Suprapubic skin (tissue), 4 donors: Measurements from ENCODE around the gene ZNF407. TPM values are rescaled to one million over a fixed set of nuclear protein-coding genes. Genes with fewer than 3 reads are reported as not detected.

ENCODE experiments used
- DNase-seq, 2 donors: peaks; one replicate each; pipeline ENCODE4 v3.0.0-alpha.2; 2019; ENCODE audit warnings: low spot score in 2 of 2
- H3K27ac ChIP-seq: fragments of 200-600 bp; sonication (generic); one replicate; pipeline ENCODE4 v1.5.1; 2019
- H3K27me3 ChIP-seq: fragments of 200-600 bp; sonication (generic); one replicate; pipeline ENCODE4 v1.5.1; 2019
- H3K36me3 ChIP-seq: fragments of 200-600 bp; sonication (generic); one replicate; pipeline ENCODE4 v1.5.1; 2019
- H3K4me1 ChIP-seq: fragments of 200-600 bp; sonication (generic); one replicate; pipeline ENCODE4 v1.5.1; 2019
- H3K4me3 ChIP-seq: fragments of 200-600 bp; sonication (generic); one replicate; pipeline ENCODE4 v1.5.1; 2019; ENCODE audit warnings: mild to moderate bottlenecking
- H3K9me3 ChIP-seq: fragments of 200-600 bp; sonication (generic); one replicate; pipeline ENCODE4 v1.5.1; 2019
- EP300 ChIP-seq: sonication (generic); formaldehyde crosslinking; IDR thresholded peaks from one replicate; pipeline ENCODE4 v1.6.1; 2017; ENCODE audit warnings: antibody characterized with exemption
- POLR2A ChIP-seq, 2 donors: fragments of 450-650 bp; IDR thresholded peaks; one replicate each; pipeline ENCODE4 v1.6.1; 2017; ENCODE audit warnings: antibody characterized with exemption in 2 of 2, mild to moderate bottlenecking in 2 of 2, moderate library complexity in 2 of 2
- POLR2AphosphoS5 ChIP-seq, 3 donors: sonication (generic); formaldehyde crosslinking; IDR thresholded peaks; one replicate each; pipeline ENCODE4 v1.6.1; 2017; ENCODE audit warnings: antibody characterized with exemption in 3 of 3
- WGBS: methylation state at CpG from one replicate; pipeline ENCODE4 v1.1.5; 2018; 5-methylcytosine and 5-hydroxymethylcytosine counted together
- total RNA-seq, 4 donors: library from RNA; depleted of rRNA; stranded (reverse); fragments of >200 nt; gene quantifications; one replicate each; pipeline ENCODE4 v1.1.0, GENCODE V29; 2016
- TF ChIP-seq, protein P1 (sequence below), 2 donors: fragments of 200-600 bp in 1 of 2; fragments of 450-650 bp in 1 of 2; sonication (generic) in 1 of 2; IDR thresholded peaks; one replicate each; pipeline ENCODE4 v1.5.1; 2016 to 2019; ENCODE audit warnings: antibody characterized with exemption in 2 of 2, mild to moderate bottlenecking in 1 of 2, moderate library complexity in 1 of 2

ZNF407 gene
- total RNA-seq, 4 donors from 2014 or later: 10.7 to 22.1 (median 13.8) TPM

DNA sequence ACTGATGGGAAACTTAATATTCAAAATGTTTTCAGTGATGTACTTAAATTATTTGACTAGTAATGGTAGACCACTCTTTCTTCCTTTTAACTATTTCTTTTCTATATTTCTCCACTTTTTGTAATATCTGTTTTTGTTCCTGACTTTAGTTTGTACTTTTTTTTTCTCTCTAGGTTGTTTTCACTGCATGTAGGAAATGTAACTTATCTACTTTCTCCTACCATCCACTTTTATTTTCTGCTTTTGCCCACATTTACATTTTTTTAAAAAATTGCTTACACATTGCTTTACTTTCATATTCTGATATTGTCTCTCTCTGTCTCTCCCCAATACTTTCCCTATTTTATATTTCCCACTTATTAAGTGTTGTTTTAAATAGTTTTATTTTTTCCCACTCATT lies 47.0 kb downstream of the ZNF407 start:
- peaks cover 5% of the 10 kb centered on the region for H3K36me3 ChIP-seq
- no peaks in the 10 kb centered on the region for H3K27me3 ChIP-seq
- H3K4me1 ChIP-seq: no peaks in the 10 kb centered on the region
- no peak overlapping the region for H3K27ac ChIP-seq
- TF ChIP-seq POLR2AphosphoS5 (IDR thresholded peaks at IDR 0.05) (no peak), POLR2A (IDR thresholded peaks at IDR 0.05) (no peak)
- TF ChIP-seq, protein P1, sequence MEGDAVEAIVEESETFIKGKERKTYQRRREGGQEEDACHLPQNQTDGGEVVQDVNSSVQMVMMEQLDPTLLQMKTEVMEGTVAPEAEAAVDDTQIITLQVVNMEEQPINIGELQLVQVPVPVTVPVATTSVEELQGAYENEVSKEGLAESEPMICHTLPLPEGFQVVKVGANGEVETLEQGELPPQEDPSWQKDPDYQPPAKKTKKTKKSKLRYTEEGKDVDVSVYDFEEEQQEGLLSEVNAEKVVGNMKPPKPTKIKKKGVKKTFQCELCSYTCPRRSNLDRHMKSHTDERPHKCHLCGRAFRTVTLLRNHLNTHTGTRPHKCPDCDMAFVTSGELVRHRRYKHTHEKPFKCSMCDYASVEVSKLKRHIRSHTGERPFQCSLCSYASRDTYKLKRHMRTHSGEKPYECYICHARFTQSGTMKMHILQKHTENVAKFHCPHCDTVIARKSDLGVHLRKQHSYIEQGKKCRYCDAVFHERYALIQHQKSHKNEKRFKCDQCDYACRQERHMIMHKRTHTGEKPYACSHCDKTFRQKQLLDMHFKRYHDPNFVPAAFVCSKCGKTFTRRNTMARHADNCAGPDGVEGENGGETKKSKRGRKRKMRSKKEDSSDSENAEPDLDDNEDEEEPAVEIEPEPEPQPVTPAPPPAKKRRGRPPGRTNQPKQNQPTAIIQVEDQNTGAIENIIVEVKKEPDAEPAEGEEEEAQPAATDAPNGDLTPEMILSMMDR (IDR thresholded peaks at IDR 0.05): no peak
- H3K4me3 ChIP-seq: no peak overlapping the region
- no peak for DNase-seq
- H3K9me3 ChIP-seq: no peaks in the 10 kb centered on the region

DNA sequence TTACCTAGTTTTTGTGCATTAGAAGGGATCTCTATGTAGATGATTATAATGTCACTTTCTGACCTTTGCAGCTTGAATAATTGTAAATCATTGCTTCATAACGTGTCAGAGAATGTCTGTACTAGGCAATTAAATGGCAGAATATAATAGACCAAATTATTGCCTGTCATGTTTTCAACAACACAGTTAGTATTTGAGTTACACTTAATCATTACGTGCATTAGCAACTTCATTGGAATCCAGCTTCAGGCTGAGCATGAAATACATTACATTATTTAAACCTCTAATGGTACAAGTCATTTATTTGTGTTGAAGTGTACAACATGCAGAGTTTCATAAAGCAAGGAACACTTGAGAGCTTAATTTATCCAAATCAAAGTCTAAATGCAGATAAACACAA lies 48.0 kb downstream of the ZNF407 start:
- 77% methylated on average over 2 of the region's 2 CpGs for WGBS
- TF ChIP-seq POLR2A (IDR thresholded peaks at IDR 0.05) (no peak), EP300 (no peak), POLR2AphosphoS5 (IDR thresholded peaks at IDR 0.05) (no peak)
- TF ChIP-seq, protein P1 (IDR thresholded peaks at IDR 0.05): no peak
- Histone ChIP-seq H3K4me3 (no peak overlapping the region), H3K27me3 (no peaks in the 10 kb centered on the region), H3K9me3 (no peaks in the 10 kb centered on the region), H3K27ac (no peak overlapping the region), H3K36me3 (peaks cover 5% of the 10 kb centered on the region), H3K4me1 (no peaks in the 10 kb centered on the region)
- DNase-seq: no peak

DNA sequence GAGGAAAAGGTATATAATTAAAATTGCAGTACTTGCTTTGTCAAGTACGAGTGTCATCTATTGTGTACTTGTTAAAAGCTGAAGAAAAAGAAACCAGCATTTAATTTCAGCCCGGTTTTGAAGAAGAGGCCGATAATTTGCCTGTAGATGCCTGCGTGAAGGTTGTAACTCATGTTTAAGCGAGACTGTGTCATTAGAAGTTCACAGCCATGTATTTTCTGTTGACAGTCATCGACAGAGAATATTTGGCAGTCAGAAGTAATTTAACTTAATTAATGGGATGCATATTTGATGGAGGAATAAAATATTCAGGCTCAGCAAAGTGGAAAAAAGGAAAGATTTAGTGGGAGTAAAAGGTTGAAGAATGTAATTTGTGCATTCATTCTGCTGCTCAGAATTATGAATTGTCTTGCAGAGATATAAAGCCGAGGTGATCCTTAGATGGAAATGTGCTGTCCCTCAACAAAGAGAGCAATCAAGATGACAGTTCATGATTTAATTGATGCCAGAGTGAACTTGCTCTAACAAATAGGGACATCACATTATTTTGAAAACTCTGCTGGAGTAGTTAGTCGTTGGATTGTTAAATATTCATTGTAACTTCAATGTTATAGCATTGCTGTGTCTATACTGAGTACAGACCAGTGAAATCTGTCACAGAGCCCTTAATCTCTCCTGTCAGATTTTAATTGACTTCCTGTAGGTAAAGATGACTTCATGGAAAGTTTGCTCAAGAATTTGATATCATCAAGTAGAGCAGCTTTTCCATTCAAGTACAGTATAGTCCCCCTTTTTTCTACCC lies 53.9 kb downstream of the ZNF407 start:
- H3K36me3 ChIP-seq: peaks cover 5% of the 10 kb centered on the region
- no peak for DNase-seq
- TF ChIP-seq EP300 (no peak), POLR2A (IDR thresholded peaks at IDR 0.05) (no peak), POLR2AphosphoS5 (IDR thresholded peaks at IDR 0.05) (no peak)
- TF ChIP-seq, protein P1 (IDR thresholded peaks at IDR 0.05): no peak
- no peaks in the 10 kb centered on the region for H3K9me3 ChIP-seq
- H3K27ac ChIP-seq: no peak overlapping the region
- 70% methylated on average over 8 of the region's 8 CpGs for WGBS
- no peaks in the 10 kb centered on the region for H3K4me1 ChIP-seq
- no peak overlapping the region for H3K4me3 ChIP-seq
- H3K27me3 ChIP-seq: no peaks in the 10 kb centered on the region

DNA sequence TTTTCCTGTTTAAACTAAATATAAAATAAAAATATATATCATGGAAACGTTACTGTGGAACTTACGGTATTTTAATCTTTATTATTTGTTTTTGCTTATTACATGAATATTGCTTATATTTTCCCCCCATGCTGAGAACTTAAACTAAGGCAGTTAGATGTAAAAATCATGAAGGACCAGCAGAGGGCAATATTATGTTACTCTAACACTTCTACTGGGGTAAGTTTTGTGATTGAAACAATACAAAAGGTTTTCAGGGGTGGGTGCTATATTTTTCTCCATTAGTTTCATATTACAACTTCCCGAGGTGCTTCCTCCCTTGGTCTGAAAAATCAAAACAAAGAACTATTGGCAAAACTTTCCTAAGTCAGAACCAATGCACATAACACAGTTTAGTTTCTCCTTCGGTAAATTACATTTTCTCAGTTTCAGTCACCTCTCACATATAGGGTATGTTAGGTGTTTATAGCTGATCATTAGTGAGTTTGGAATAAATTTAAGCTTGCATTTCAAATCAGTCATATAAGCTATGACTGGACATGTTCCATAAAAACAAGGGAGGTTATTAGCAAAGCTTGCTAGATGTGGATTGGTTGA lies 54.8 kb downstream of the ZNF407 start:
- no peaks in the 10 kb centered on the region for H3K4me1 ChIP-seq
- TF ChIP-seq POLR2AphosphoS5 (IDR thresholded peaks at IDR 0.05): no peak
- TF ChIP-seq, protein P1 (IDR thresholded peaks at IDR 0.05): peak; percentile 40 to 42
- no peak for TF ChIP-seq POLR2A (IDR thresholded peaks at IDR 0.05)
- H3K36me3 ChIP-seq: peaks cover 5% of the 10 kb centered on the region
- H3K9me3 ChIP-seq: no peaks in the 10 kb centered on the region
- no peak overlapping the region for H3K4me3 ChIP-seq
- no peak overlapping the region for H3K27ac ChIP-seq
- no peak for DNase-seq
- WGBS: 41% methylated on average over 4 of the region's 4 CpGs
- H3K27me3 ChIP-seq: no peaks in the 10 kb centered on the region

DNA sequence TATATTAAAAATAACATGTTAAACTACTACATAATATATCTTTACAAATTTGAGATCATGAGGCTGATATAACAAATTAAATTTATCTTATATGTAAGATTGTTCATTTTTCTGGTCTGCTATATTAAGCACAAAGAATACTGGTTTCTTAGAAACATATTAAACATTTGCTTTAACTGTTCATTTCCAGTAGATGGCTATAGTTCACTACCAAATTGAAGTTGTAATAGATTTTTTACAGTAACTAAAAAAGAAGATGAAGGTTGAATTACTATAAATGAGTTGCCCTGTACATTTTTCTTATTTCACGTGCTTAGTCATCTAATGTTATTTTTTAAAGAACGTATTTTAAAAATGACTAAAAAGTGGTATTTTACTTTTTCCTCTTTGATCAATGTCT lies 57.0 kb downstream of the ZNF407 start:
- no peak overlapping the region for H3K27ac ChIP-seq
- WGBS: 61% methylated on average over 2 of the region's 2 CpGs
- H3K4me1 ChIP-seq: no peaks in the 10 kb centered on the region
- no peaks in the 10 kb centered on the region for H3K9me3 ChIP-seq
- TF ChIP-seq POLR2A (IDR thresholded peaks at IDR 0.05) (no peak), EP300 (no peak), POLR2AphosphoS5 (IDR thresholded peaks at IDR 0.05) (no peak)
- TF ChIP-seq, protein P1 (IDR thresholded peaks at IDR 0.05): no peak
- H3K27me3 ChIP-seq: no peaks in the 10 kb centered on the region
- no peak overlapping the region for H3K4me3 ChIP-seq
- no peak for DNase-seq
- H3K36me3 ChIP-seq: no peaks in the 10 kb centered on the region
